Endodermal cell (in vitro differentiated cells): Measurements from ENCODE around the gene VAV3. TPM values are rescaled to one million over a fixed set of nuclear protein-coding genes. Genes with fewer than 3 reads are reported as not detected.

Experiments used
- DNase-seq: peaks from one replicate; pipeline ENCODE4 v3.0.0-alpha.2; 2017
- H3K27ac ChIP-seq: 2 replicates; pipeline ENCODE4 v1.5.1; 2013; ENCODE audit warnings: mild to moderate bottlenecking, low read depth, low read length, moderate library complexity
- H3K27me3 ChIP-seq: 2 replicates; pipeline ENCODE4 v1.6.1; 2013; ENCODE audit warnings: mild to moderate bottlenecking, low read length, moderate library complexity; ENCODE audit not compliant: insufficient read depth, control insufficient read depth, poor library complexity, severe bottlenecking
- H3K36me3 ChIP-seq: 2 replicates; pipeline ENCODE4 v1.7.0; 2013; ENCODE audit warnings: mild to moderate bottlenecking, low read length, moderate library complexity; ENCODE audit not compliant: control insufficient read depth, insufficient read depth
- H3K4me1 ChIP-seq: one replicate; pipeline ENCODE4 v1.7.0; 2013; ENCODE audit warnings: low read length; ENCODE audit not compliant: control insufficient read depth, insufficient read depth
- H3K4me3 ChIP-seq: 2 replicates; pipeline ENCODE4 v1.5.1; 2013; ENCODE audit warnings: mild to moderate bottlenecking, low read length, moderate library complexity
- H3K9ac ChIP-seq: 2 replicates; pipeline ENCODE4 v1.6.1; 2013; ENCODE audit warnings: mild to moderate bottlenecking, low read length, moderate library complexity; ENCODE audit not compliant: poor library complexity, severe bottlenecking; ENCODE audit errors: extremely low read depth
- H3K9me3 ChIP-seq: 2 replicates; pipeline ENCODE4 v1.6.1; 2013; ENCODE audit warnings: mild to moderate bottlenecking, low read length, moderate library complexity; ENCODE audit not compliant: control insufficient read depth
- H3K27ac Mint-ChIP-seq: 2 replicates; pipeline ENCODE4 v1.8.0; 2020; ENCODE audit warnings: mixed read lengths
- H3K27me3 Mint-ChIP-seq: 2 replicates; pipeline ENCODE4 v1.8.0; 2021; ENCODE audit warnings: mild to moderate bottlenecking, mixed read lengths; ENCODE audit not compliant: insufficient read depth
- H3K36me3 Mint-ChIP-seq: 2 replicates; pipeline ENCODE4 v1.8.0; 2020; ENCODE audit warnings: low read depth, mixed read lengths
- H3K4me1 Mint-ChIP-seq: 2 replicates; pipeline ENCODE4 v1.8.0; 2020; ENCODE audit warnings: mixed read lengths
- H3K4me3 Mint-ChIP-seq: 2 replicates; pipeline ENCODE4 v1.8.0; 2020; ENCODE audit warnings: mild to moderate bottlenecking, moderate library complexity, mixed read lengths
- H3K9me3 Mint-ChIP-seq: 2 replicates; pipeline ENCODE4 v1.8.0; 2020; ENCODE audit warnings: mild to moderate bottlenecking, mixed read lengths
- CTCF ChIP-seq: fragments of 200-600 bp; sonication (generic); conservative IDR thresholded peaks from 2 replicates; pipeline ENCODE4 v1.5.0; 2021; ENCODE audit warnings: antibody characterized with exemption, mild to moderate bottlenecking
- WGBS, 2 experiments: methylation state at CpG; one replicate each; pipeline versions ENCODE4 v1.1.5 to v1.1.7; 2013; ENCODE audit warnings: missing lambda C conversion rate in 2 of 2, mixed read lengths in 1 of 2; ENCODE audit not compliant: insufficient coverage in 1 of 2, insufficient read length in 1 of 2; 5-methylcytosine and 5-hydroxymethylcytosine counted together
- total RNA-seq, 2 donors: library from RNA; stranded (reverse); fragmentation: NEBNext Ultra II Directional in 1 of 2; extraction: Animal tissue kit (Norgen Biotek cat#: 25700) in 1 of 2; gene quantifications; 2 replicates in 1 of 2; 3 replicates in 1 of 2; pipeline ENCODE4 v1.2.1, GENCODE V29; 2021

The VAV3 gene
- total RNA-seq, 2 donors from 2014 or later: 6.9 to 9.6 TPM

GRCh38 chr1:107899655-107900054 lies 65.3 kb downstream of the VAV3 start:
- WGBS, 2 experiments: 87 to 100% methylated on average over 2 of the region's 2 CpGs
- Histone ChIP-seq H3K9ac (no peak overlapping the region), H3K4me1 (no peaks in the 10 kb centered on the region), H3K9me3 (no peaks in the 10 kb centered on the region), H3K4me3 (no peak overlapping the region), H3K27ac (no peak overlapping the region), H3K36me3 (no peaks in the 10 kb centered on the region), H3K27me3 (no peaks in the 10 kb centered on the region)
- no peak overlapping the region for H3K4me3 Mint-ChIP-seq
- no peak for DNase-seq
- no peaks in the 10 kb centered on the region for H3K36me3 Mint-ChIP-seq
- no peaks in the 10 kb centered on the region for H3K9me3 Mint-ChIP-seq
- no peak for TF ChIP-seq CTCF
- H3K27ac Mint-ChIP-seq: no peak overlapping the region
- no peaks in the 10 kb centered on the region for H3K27me3 Mint-ChIP-seq
- peaks cover 39% of the 10 kb centered on the region for H3K4me1 Mint-ChIP-seq

DNA sequence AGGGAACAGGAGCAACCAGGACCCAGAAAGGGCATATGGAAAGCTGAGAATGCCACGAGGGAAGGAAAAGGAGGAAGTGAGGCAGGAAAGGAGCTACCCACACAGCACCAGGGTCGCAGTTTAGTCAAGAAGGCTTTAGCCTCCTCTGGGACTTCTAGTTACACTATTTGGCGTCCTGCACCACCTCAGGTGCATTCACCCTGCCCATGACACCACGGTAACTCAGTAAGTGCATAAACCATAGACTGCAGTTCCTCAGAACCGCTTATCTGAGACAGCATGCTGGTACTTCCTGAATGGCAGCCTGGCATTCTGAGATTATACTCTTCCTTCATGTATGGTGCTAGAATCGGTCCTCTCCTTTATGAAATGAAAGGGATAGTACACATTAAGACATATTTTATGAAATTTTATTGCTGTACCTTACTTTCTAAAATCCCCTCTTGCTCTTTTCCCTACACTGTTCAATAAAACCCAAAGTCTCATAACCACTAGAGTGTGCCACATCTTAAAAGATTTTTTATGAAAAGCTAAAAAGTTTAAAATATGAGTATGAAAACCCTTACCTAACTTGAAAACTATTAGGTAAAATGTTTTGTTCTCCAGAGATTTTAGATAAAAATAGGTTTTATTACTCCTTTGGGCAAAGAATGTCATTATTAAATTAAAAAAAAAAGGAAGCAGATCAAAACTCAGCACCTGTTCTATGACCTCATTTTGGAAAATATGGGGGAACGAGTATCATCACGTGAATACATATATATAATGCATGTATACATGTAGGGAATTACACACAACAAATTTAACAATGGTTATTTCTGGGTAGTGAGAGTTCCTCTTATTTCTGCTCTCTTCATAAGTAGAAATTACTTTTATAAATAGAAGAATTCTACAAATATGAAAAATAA lies 67.3 kb downstream of the VAV3 start:
- Histone ChIP-seq H3K9me3 (peaks cover 9% of the 10 kb centered on the region), H3K9ac (no peak overlapping the region), H3K27me3 (no peaks in the 10 kb centered on the region), H3K27ac (no peak overlapping the region), H3K36me3 (no peaks in the 10 kb centered on the region), H3K4me3 (no peak overlapping the region), H3K4me1 (no peaks in the 10 kb centered on the region)
- Mint-ChIP-seq H3K4me1 (peaks cover 45% of the 10 kb centered on the region), H3K27ac (no peak overlapping the region), H3K27me3 (no peaks in the 10 kb centered on the region), H3K4me3 (no peak overlapping the region), H3K9me3 (peaks cover 10% of the 10 kb centered on the region), H3K36me3 (peaks cover 8% of the 10 kb centered on the region)
- TF ChIP-seq CTCF: no peak
- no peak for DNase-seq
- WGBS, 2 experiments: 84 to 91% methylated on average over 4 to 6 of the region's 8 CpGs

GRCh38 chr1:107896936-107897335 lies 68.0 kb downstream of the VAV3 start:
- DNase-seq: no peak
- no peak overlapping the region for H3K4me3 ChIP-seq
- no peaks in the 10 kb centered on the region for H3K4me1 ChIP-seq
- no peak overlapping the region for H3K27ac Mint-ChIP-seq
- peaks cover 10% of the 10 kb centered on the region for H3K9me3 Mint-ChIP-seq
- 96 to 100% methylated on average over 1 of the region's 1 CpG for WGBS, 2 experiments
- no peaks in the 10 kb centered on the region for H3K27me3 ChIP-seq
- H3K4me3 Mint-ChIP-seq: no peak overlapping the region
- H3K27me3 Mint-ChIP-seq: no peaks in the 10 kb centered on the region
- H3K9me3 ChIP-seq: peaks cover 9% of the 10 kb centered on the region
- H3K4me1 Mint-ChIP-seq: peaks cover 45% of the 10 kb centered on the region
- no peak overlapping the region for H3K27ac ChIP-seq
- no peak for TF ChIP-seq CTCF
- no peaks in the 10 kb centered on the region for H3K36me3 ChIP-seq
- H3K36me3 Mint-ChIP-seq: peaks cover 8% of the 10 kb centered on the region
- no peak overlapping the region for H3K9ac ChIP-seq
